Measurements from ENCODE around the gene AP1B1.

Gene AP1B1

GRCh38 chr22:29331213-29331612 is 57.2 kb downstream of the AP1B1 start:
- POLR2A ChIA-PET, result no interaction called here
- CTCF ChIA-PET, result no interaction called here
- no peak for TF ChIP-seq CTCF (IDR thresholded peaks at IDR 0.05; ENCODE audit: control extremely low read depth, extremely low read depth, low read depth, missing control alignments)
- DNase-seq (ENCODE audit: extremely low spot score), result no peak

- ChIA-PET POLR2A (no interaction called here), CTCF (interaction anchor here (1.0 kb wide), 1 partner anchor 9 kb away, joined by 3 read pairs; no protein-coding TSS in a partner anchor)
- TF ChIP-seq CTCF (IDR thresholded peaks at IDR 0.05; ENCODE audit: control extremely low read depth, extremely low read depth, low read depth, missing control alignments), result no peak
- DNase-seq (ENCODE audit: extremely low spot score), result no peak
Measured at GRCh38 chr22:29330753-29331152, 57.6 kb downstream of the AP1B1 start.

GRCh38 chr22:29330291-29330690 is 58.1 kb downstream of the AP1B1 start:
- ChIA-PET CTCF (interaction anchor here (1.0 kb wide), 1 partner anchor 10 kb away, joined by 3 read pairs; no protein-coding TSS in a partner anchor), POLR2A (no interaction called here)
- no peak for TF ChIP-seq CTCF (IDR thresholded peaks at IDR 0.05; ENCODE audit: control extremely low read depth, extremely low read depth, low read depth, missing control alignments)
- DNase-seq (ENCODE audit: extremely low spot score), result no peak

- TF ChIP-seq CTCF (IDR thresholded peaks at IDR 0.05; ENCODE audit: control extremely low read depth, extremely low read depth, low read depth, missing control alignments), result no peak
- ChIA-PET POLR2A (no interaction called here), CTCF (interaction anchor here (1.0 kb wide), 1 partner anchor 10 kb away, joined by 3 read pairs; no protein-coding TSS in a partner anchor)
- DNase-seq (ENCODE audit: extremely low spot score), result no peak
Measured at GRCh38 chr22:29329581-29329980, 58.8 kb downstream of the AP1B1 start.

- ChIA-PET POLR2A (no interaction called here), CTCF (interaction anchor here (1.7 kb wide), 1 partner anchor 10 kb away, joined by 4 read pairs; no protein-coding TSS in a partner anchor)
- no peak for DNase-seq (ENCODE audit: extremely low spot score)
- TF ChIP-seq CTCF (IDR thresholded peaks at IDR 0.05; ENCODE audit: control extremely low read depth, extremely low read depth, low read depth, missing control alignments), result no peak
Measured at GRCh38 chr22:29328566-29329500, 59.5 kb downstream of the AP1B1 start.

GRCh38 chr22:29328055-29328454 is 60.3 kb downstream of the AP1B1 start:
- POLR2A ChIA-PET, result no interaction called here
- no peak for TF ChIP-seq CTCF (IDR thresholded peaks at IDR 0.05; ENCODE audit: control extremely low read depth, extremely low read depth, low read depth, missing control alignments)
- DNase-seq (ENCODE audit: extremely low spot score), result no peak
- CTCF ChIA-PET, result interaction anchor here (1.7 kb wide), 1 partner anchor 9 kb away, joined by 4 read pairs; no protein-coding TSS in a partner anchor

Data from GM10248 (cell line).